MCF 10A (cell line): ENCODE measurements around the gene RTF2. TPM values are rescaled to one million over a fixed set of nuclear protein-coding genes. Genes with fewer than 3 reads are reported as not detected.

ENCODE experiments used
- BruUV-seq: library from RNA; stranded (reverse); fragments of 400-500 nt; replicated peaks from 2 replicates; lab custom pipeline; 2021; lab: Mats Ljungman, UMichigan
- CTCF ChIA-PET: fragments of 300-600 bp; sonication (Branson Sonifier 250); formaldehyde crosslinking; extraction: SDS; loops from one replicate; lab custom pipeline; 2021; ENCODE audit warnings: antibody characterized with exemption, inconsistent platforms; lab: Yijun Ruan, JAX
- POLR2A ChIA-PET: fragments of 300-600, 350-650 bp; sonication (Branson Sonifier 250); formaldehyde crosslinking; extraction: SDS; loops from one replicate; lab custom pipeline; 2020; ENCODE audit warnings: antibody characterized with exemption, inconsistent platforms; lab: Yijun Ruan, JAX
- DNase-seq: peaks from one replicate; pipeline ENCODE4 v3.0.0-alpha.2; 2018; ENCODE audit not compliant: unreplicated experiment
- H3K27ac Mint-ChIP-seq: one replicate; pipeline ENCODE4 v1.8.0; 2022; ENCODE audit warnings: mild to moderate bottlenecking, low read depth, mixed read lengths; ENCODE audit not compliant: unreplicated experiment
- H3K27me3 Mint-ChIP-seq: one replicate; pipeline ENCODE4 v1.8.0; 2022; ENCODE audit warnings: mixed read lengths; ENCODE audit not compliant: insufficient read depth, unreplicated experiment
- H3K36me3 Mint-ChIP-seq: one replicate; pipeline ENCODE4 v1.8.0; 2022; ENCODE audit warnings: mild to moderate bottlenecking, moderate library complexity, mixed read lengths; ENCODE audit not compliant: insufficient read depth, unreplicated experiment
- H3K4me1 Mint-ChIP-seq: one replicate; pipeline ENCODE4 v1.8.0; 2022; ENCODE audit warnings: mixed read lengths; ENCODE audit not compliant: insufficient read depth, unreplicated experiment
- H3K4me3 Mint-ChIP-seq: one replicate; pipeline ENCODE4 v1.8.0; 2022; ENCODE audit warnings: mild to moderate bottlenecking, moderate library complexity, mixed read lengths; ENCODE audit not compliant: unreplicated experiment
- H3K9me3 Mint-ChIP-seq: one replicate; pipeline ENCODE4 v1.8.0; 2022; ENCODE audit warnings: mixed read lengths; ENCODE audit not compliant: unreplicated experiment
- intact Hi-C: fragments of 100-400 bp; cut with micrococcal nuclease; formaldehyde crosslinking; loops from 2 replicates; pipeline ENCODE4 v1.14.1; 2022
- total RNA-seq: library from RNA; stranded (reverse); gene quantifications from 2 replicates; pipeline ENCODE4 v1.2.3, GENCODE V29; 2022
- TF ChIP-seq, protein P1 (sequence below): fragments of 200-600 bp; IDR thresholded peaks from one replicate; pipeline ENCODE4 v1.8.0; 2022; ENCODE audit warnings: antibody characterized with exemption, mild to moderate bottlenecking; ENCODE audit not compliant: unreplicated experiment

Gene RTF2
- total RNA-seq, 1 experiment from 2014 or later, result 66.4 TPM

DNA sequence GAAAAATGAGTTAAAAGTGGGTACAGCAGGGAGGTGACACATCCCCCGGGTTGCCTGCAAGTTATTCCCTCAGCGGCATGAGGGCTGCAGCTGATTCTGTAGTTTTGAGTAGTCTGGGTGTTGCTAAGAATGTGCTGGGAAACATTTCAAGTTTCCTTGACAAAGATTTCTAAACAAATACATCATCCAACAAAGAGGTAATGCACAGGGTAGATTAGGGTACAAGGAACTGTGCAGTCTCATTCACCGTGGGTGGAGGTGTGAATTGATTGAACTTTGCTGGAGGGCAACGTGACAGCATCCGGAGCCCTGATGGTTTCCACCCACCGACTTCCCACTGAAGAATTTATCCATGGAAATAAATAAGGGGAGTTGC is 34.6 kb upstream of the RTF2 start:
- CTCF ChIA-PET, result interaction anchor here (0.6 to 1.9 kb wide), 4 partner anchors 12 to 662 kb away, joined by 3 to 7 read pairs (median 3); no protein-coding TSS in a partner anchor

DNA sequence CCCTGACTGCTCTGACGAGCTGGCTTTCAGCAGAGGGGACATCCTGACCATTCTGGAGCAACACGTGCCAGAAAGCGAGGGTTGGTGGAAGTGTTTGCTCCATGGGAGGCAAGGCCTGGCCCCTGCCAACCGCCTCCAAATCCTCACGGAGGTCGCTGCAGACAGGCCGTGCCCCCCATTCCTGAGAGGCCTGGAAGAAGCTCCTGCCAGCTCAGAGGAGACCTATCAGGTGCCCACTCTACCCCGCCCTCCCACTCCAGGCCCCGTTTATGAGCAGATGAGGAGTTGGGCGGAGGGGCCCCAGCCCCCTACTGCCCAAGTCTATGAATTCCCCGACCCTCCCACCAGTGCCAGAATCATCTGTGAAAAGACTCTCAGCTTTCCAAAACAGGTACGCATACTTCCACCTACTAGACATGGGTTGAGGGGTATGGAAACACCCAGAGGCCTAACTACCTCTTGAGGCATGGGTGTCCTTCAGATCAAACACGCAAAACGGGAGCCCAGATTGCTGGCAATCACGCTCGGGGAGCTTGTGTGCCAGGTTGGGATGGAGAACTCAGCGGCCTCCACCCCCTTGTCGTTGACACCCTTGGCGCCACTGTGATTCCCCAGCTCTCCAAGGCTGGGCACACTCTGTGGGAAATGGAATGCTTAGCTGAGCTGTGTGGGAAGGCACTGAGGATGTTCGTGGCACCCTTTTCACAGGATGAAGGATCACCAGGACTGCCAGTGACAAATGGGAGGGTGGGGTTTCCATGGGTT is 31.0 kb upstream of the RTF2 start:
- ChIA-PET POLR2A (no interaction called here), CTCF (interaction anchor here (0.8 kb wide), 1 partner anchor 45 kb away, joined by 3 read pairs; the partner anchor contains the start of genes AURKA and CSTF1)
- no peaks in the 10 kb centered on the region for H3K4me1 Mint-ChIP-seq
- intact Hi-C loops, result no loop called here
- H3K4me3 Mint-ChIP-seq, result no peak overlapping the region
- no peaks in the 10 kb centered on the region for H3K9me3 Mint-ChIP-seq
- no peak for DNase-seq
- H3K27me3 Mint-ChIP-seq, result peaks cover 14% of the 10 kb centered on the region
- H3K36me3 Mint-ChIP-seq, result no peaks in the 10 kb centered on the region
- BruUV-seq, result no TSS peak
- no peak overlapping the region for H3K27ac Mint-ChIP-seq
- TF ChIP-seq, protein P1, sequence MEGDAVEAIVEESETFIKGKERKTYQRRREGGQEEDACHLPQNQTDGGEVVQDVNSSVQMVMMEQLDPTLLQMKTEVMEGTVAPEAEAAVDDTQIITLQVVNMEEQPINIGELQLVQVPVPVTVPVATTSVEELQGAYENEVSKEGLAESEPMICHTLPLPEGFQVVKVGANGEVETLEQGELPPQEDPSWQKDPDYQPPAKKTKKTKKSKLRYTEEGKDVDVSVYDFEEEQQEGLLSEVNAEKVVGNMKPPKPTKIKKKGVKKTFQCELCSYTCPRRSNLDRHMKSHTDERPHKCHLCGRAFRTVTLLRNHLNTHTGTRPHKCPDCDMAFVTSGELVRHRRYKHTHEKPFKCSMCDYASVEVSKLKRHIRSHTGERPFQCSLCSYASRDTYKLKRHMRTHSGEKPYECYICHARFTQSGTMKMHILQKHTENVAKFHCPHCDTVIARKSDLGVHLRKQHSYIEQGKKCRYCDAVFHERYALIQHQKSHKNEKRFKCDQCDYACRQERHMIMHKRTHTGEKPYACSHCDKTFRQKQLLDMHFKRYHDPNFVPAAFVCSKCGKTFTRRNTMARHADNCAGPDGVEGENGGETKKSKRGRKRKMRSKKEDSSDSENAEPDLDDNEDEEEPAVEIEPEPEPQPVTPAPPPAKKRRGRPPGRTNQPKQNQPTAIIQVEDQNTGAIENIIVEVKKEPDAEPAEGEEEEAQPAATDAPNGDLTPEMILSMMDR, result no peak

More for the DNA sequence above, 34.6 kb upstream of the RTF2 start:
- peaks cover 14% of the 10 kb centered on the region for H3K27me3 Mint-ChIP-seq
- TF ChIP-seq, protein P1, result no peak
- POLR2A ChIA-PET, result interaction anchor here (0.6 kb wide), 1 partner anchor 60 kb away, joined by 6 read pairs; no protein-coding TSS in a partner anchor
- intact Hi-C loops, result no loop called here
- peaks cover 9% of the 10 kb centered on the region for H3K4me1 Mint-ChIP-seq
- H3K27ac Mint-ChIP-seq, result no peak overlapping the region
- H3K36me3 Mint-ChIP-seq, result no peaks in the 10 kb centered on the region
- DNase-seq, result no peak
- H3K9me3 Mint-ChIP-seq, result no peaks in the 10 kb centered on the region
- H3K4me3 Mint-ChIP-seq, result no peak overlapping the region
- BruUV-seq, result no TSS peak

GRCh38 chr20:56438284-56438683 is 30.1 kb upstream of the RTF2 start:
- Mint-ChIP-seq H3K9me3 (no peaks in the 10 kb centered on the region), H3K27me3 (peaks cover 6% of the 10 kb centered on the region), H3K36me3 (no peaks in the 10 kb centered on the region), H3K27ac (no peak overlapping the region), H3K4me3 (no peak overlapping the region), H3K4me1 (no peaks in the 10 kb centered on the region)
- CTCF ChIA-PET, result no interaction called here
- no peak for DNase-seq
- no TSS peak for BruUV-seq
- intact Hi-C loops, result no loop called here
- TF ChIP-seq, protein P1, result no peak
- POLR2A ChIA-PET, result no interaction called here

DNA sequence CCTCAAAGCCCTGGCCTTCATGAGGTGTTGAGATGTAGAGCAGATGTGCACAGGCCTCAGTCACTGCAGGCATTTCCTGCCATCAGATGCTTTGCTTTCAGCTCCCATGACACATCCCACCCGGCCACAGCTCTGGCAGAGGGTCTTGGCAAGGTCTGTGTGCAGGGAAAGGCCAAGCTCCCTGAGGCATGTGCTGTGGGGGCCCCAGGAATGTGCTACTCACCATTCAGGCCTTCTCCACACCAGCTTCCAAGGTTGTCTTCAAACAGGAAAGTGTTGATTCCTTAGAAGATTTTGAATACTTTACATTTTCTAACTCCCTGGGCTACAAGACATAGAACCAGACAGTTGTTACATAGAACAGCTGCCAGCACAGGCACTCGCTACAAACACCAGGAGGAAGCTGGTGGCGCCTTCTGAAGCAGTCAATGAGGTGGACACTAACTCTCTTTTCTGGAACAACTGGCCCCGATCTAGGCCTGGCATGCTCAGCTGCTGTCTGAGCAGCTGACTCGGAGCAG is 28.6 kb upstream of the RTF2 start:
- no TSS peak for BruUV-seq
- Mint-ChIP-seq H3K27ac (no peak overlapping the region), H3K4me3 (no peak overlapping the region), H3K9me3 (no peaks in the 10 kb centered on the region), H3K27me3 (no peaks in the 10 kb centered on the region), H3K36me3 (no peaks in the 10 kb centered on the region), H3K4me1 (no peaks in the 10 kb centered on the region)
- CTCF ChIA-PET, result interaction anchor here (1.1 kb wide), 1 partner anchor 9 kb away, joined by 4 read pairs; no protein-coding TSS in a partner anchor
- intact Hi-C loops, result no loop called here
- no peak for DNase-seq
- TF ChIP-seq, protein P1, result no peak
- POLR2A ChIA-PET, result interaction anchor here (0.7 kb wide), 1 partner anchor 47 kb away, joined by 3 read pairs; the partner anchor contains the start of genes AURKA and CSTF1
